SKM-1 treated with dmso at 0.1 percent for 144 hours (cell line): ENCODE measurements around the gene ARHGEF17.
A peak's percentile ranks its signal among the peaks of the same experiment; 100 is the strongest.

Experiments
- DNase-seq: peaks from one replicate; lab custom pipeline; 2025; ENCODE audit not compliant: unreplicated experiment; lab: John Stamatoyannopoulos, UW

Gene ARHGEF17

GRCh38 chr11:73348838-73349237, 40.8 kb downstream of the ARHGEF17 start:
- DNase-seq = no peak

GRCh38 chr11:73349633-73350032, 41.6 kb downstream of the ARHGEF17 start:
- DNase-seq = no peak

- peak; percentile 62 for DNase-seq
These were observed 43.0 kb downstream of the ARHGEF17 start for GRCh38 chr11:73350908-73351636.

- no peak for DNase-seq
These were observed 45.3 kb downstream of the ARHGEF17 start for GRCh38 chr11:73353422-73353821.

GRCh38 chr11:73355109-73355508, 47.0 kb downstream of the ARHGEF17 start:
- DNase-seq = no peak

- no peak for DNase-seq
These were observed 49.1 kb downstream of the ARHGEF17 start for GRCh38 chr11:73356979-73357860.

- no peak for DNase-seq
These were observed 50.0 kb downstream of the ARHGEF17 start for GRCh38 chr11:73358071-73358470.

GRCh38 chr11:73359341-73359740, 51.3 kb downstream of the ARHGEF17 start:
- no peak for DNase-seq

GRCh38 chr11:73359930-73360742, 52.1 kb downstream of the ARHGEF17 start:
- DNase-seq = peak; percentile 10

GRCh38 chr11:73360743-73361369, 52.8 kb downstream of the ARHGEF17 start:
- no peak for DNase-seq

- DNase-seq = no peak
These were observed 54.1 kb downstream of the ARHGEF17 start for GRCh38 chr11:73361953-73362776.

- DNase-seq = no peak
These were observed 55.1 kb downstream of the ARHGEF17 start for GRCh38 chr11:73363147-73363546.

GRCh38 chr11:73365352-73366264, 57.5 kb downstream of the ARHGEF17 start:
- no peak for DNase-seq

GRCh38 chr11:73366265-73366610, 58.2 kb downstream of the ARHGEF17 start:
- DNase-seq = peak; percentile 19

- no peak for DNase-seq
These were observed 58.9 kb downstream of the ARHGEF17 start for GRCh38 chr11:73366953-73367352.

GRCh38 chr11:73367482-73368024, 59.5 kb downstream of the ARHGEF17 start:
- no peak for DNase-seq

- DNase-seq = peak; percentile 81
These were observed 64.4 kb downstream of the ARHGEF17 start for GRCh38 chr11:73372375-73372993.

- no peak for DNase-seq
These were observed 66.1 kb downstream of the ARHGEF17 start for GRCh38 chr11:73374151-73374550.
